GM13976 (cell line): ENCODE results near the gene FGF19.

Experiments
- DNase-seq: peaks from one replicate; pipeline ENCODE4 v3.0.0; 2012; ENCODE audit warnings: low spot score
- in situ Hi-C: fragments of 300-500 bp; cut with MboI; formaldehyde crosslinking; loops from one replicate; pipeline ENCODE4 v1.12.0; 2022; ENCODE audit warnings: low sequenced_read_pairs, mixed read lengths, inconsistent platforms; ENCODE audit not compliant: unreplicated experiment
- TF ChIP-seq, protein P1 (sequence below): IDR thresholded peaks from 2 replicates; pipeline ENCODE4 v1.5.1; 2012; ENCODE audit warnings: borderline replicate concordance, mild to moderate bottlenecking; ENCODE audit not compliant: insufficient read depth; ENCODE audit errors: extremely low read depth, missing control alignments, control extremely low read depth

FGF19 gene

GRCh38 chr11:69654660-69655478 lies 49.0 kb downstream of the FGF19 start:
- TF ChIP-seq, protein P1, sequence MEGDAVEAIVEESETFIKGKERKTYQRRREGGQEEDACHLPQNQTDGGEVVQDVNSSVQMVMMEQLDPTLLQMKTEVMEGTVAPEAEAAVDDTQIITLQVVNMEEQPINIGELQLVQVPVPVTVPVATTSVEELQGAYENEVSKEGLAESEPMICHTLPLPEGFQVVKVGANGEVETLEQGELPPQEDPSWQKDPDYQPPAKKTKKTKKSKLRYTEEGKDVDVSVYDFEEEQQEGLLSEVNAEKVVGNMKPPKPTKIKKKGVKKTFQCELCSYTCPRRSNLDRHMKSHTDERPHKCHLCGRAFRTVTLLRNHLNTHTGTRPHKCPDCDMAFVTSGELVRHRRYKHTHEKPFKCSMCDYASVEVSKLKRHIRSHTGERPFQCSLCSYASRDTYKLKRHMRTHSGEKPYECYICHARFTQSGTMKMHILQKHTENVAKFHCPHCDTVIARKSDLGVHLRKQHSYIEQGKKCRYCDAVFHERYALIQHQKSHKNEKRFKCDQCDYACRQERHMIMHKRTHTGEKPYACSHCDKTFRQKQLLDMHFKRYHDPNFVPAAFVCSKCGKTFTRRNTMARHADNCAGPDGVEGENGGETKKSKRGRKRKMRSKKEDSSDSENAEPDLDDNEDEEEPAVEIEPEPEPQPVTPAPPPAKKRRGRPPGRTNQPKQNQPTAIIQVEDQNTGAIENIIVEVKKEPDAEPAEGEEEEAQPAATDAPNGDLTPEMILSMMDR = no peak
- no peak for DNase-seq
- in situ Hi-C loops = no loop called here

DNA sequence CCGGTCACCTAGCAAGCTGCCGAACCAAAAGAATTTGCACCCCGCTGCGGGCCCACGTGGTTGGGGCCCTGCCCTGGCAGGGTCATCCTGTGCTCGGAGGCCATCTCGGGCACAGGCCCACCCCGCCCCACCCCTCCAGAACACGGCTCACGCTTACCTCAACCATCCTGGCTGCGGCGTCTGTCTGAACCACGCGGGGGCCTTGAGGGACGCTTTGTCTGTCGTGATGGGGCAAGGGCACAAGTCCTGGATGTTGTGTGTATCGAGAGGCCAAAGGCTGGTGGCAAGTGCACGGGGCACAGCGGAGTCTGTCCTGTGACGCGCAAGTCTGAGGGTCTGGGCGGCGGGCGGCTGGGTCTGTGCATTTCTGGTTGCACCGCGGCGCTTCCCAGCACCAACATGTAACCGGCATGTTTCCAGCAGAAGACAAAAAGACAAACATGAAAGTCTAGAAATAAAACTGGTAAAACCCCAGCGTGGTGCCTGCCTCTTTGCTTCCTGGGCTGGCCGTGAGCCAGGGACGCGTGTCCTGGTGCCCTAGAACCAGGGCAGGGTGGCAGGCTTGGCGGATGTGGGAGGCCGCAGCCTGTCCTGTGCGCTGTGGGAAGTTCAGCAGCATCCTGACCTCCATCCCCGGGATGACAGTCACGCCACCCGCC lies 49.7 kb downstream of the FGF19 start:
- no peak for DNase-seq
- in situ Hi-C loops = no loop called here
- TF ChIP-seq, protein P1 = no peak

GRCh38 chr11:69653406-69653960 lies 50.3 kb downstream of the FGF19 start:
- no peak for DNase-seq
- in situ Hi-C loops = no loop called here
- TF ChIP-seq, protein P1 = no peak

DNA sequence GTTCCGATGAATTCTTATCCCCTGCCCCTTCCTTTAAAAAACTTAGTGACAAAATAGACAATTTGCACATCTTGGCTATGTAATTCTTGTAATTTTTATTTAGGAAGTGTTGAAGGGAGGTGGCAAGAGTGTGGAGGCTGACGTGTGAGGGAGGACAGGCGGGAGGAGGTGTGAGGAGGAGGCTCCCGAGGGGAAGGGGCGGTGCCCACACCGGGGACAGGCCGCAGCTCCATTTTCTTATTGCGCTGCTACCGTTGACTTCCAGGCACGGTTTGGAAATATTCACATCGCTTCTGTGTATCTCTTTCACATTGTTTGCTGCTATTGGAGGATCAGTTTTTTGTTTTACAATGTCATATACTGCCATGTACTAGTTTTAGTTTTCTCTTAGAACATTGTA lies 50.8 kb downstream of the FGF19 start:
- in situ Hi-C loops = no loop called here
- TF ChIP-seq, protein P1 = no peak
- DNase-seq = no peak

GRCh38 chr11:69651834-69652620 lies 51.8 kb downstream of the FGF19 start:
- DNase-seq = no peak
- TF ChIP-seq, protein P1 = no peak
- in situ Hi-C loops = no loop called here

DNA sequence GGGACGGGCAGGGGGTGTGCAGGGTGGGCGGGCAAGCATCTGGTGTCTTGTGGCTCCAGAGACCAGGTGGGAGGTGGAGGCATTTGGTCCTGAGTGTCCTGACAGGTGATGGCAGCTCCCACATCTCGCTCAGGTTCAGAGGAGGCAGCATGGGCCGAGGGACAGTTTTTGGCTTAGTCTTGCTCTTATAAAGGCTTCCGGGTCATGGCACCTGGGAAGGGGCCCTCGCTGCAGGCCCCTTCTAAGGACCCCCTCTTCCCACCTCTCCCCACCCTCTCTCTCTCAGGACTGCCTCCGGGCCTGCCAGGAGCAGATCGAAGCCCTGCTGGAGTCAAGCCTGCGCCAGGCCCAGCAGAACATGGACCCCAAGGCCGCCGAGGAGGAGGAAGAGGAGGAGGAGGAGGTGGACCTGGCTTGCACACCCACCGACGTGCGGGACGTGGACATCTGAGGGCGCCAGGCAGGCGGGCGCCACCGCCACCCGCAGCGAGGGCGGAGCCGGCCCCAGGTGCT lies 52.9 kb downstream of the FGF19 start:
- TF ChIP-seq, protein P1 = no peak
- in situ Hi-C loops = no loop called here
- DNase-seq = no peak
